Stomach smooth muscle (tissue), 2 donors: ENCODE results near the gene ADAMTS12.
A peak's percentile ranks its signal among the peaks of the same experiment; 100 is the strongest.
"Not testable (repeated sequence)": the region's sequence is repeated elsewhere in the genome, so short reads cannot be mapped to it uniquely, and the experiment has no call there.

Experiments used
- H3K27ac ChIP-seq: one replicate; pipeline ENCODE4 v1.7.0; 2013; ENCODE audit warnings: mild to moderate bottlenecking, low read length, inconsistent platforms
- H3K27me3 ChIP-seq, 2 donors: one replicate each; pipeline ENCODE4 v1.7.0; 2013; ENCODE audit warnings: low read length in 2 of 2; ENCODE audit not compliant: insufficient read depth in 2 of 2, control insufficient read depth in 1 of 2
- H3K36me3 ChIP-seq, 2 donors: one replicate each; pipeline ENCODE4 v1.7.0; 2013; ENCODE audit warnings: low read length in 2 of 2; ENCODE audit not compliant: control insufficient read depth in 2 of 2, insufficient read depth in 2 of 2
- H3K4me1 ChIP-seq: one replicate; pipeline ENCODE4 v1.7.0; 2013; ENCODE audit warnings: low read length; ENCODE audit not compliant: control insufficient read depth, insufficient read depth
- H3K4me3 ChIP-seq, 2 donors: one replicate each; pipeline ENCODE4 v1.7.0; 2013; ENCODE audit warnings: low read length in 2 of 2
- H3K9ac ChIP-seq, 2 donors: one replicate each; pipeline ENCODE4 v1.7.0; 2013; ENCODE audit warnings: low read length in 2 of 2, mild to moderate bottlenecking in 1 of 2
- H3K9me3 ChIP-seq, 2 donors: one replicate each; pipeline ENCODE4 v1.7.0; 2013; ENCODE audit warnings: low read length in 2 of 2; ENCODE audit not compliant: control insufficient read depth in 2 of 2
- donor health status: healthy.
- donor health status: Pancreatic carcinoma.

The ADAMTS12 gene

GRCh38 chr5:33536802-33537201 is 355.0 kb downstream of the ADAMTS12 start:
- Histone ChIP-seq H3K36me3 (peaks cover 5 to 6% of the 10 kb centered on the region in 2 donors), H3K4me1 (peaks cover 4% of the 10 kb centered on the region), H3K27me3 (no peaks in the 10 kb centered on the region), H3K27ac (peak overlapping the region; percentile 18), H3K9me3 (no peaks in the 10 kb centered on the region), H3K4me3 (no peak overlapping the region), H3K9ac (no peak overlapping the region)

- Histone ChIP-seq H3K4me1 (no peaks in the 10 kb centered on the region), H3K36me3 (peaks cover 7% of the 10 kb centered on the region in 2 donors), H3K27ac (no peak overlapping the region), H3K9me3 (no peaks in the 10 kb centered on the region), H3K9ac (no peak overlapping the region), H3K27me3 (no peaks in the 10 kb centered on the region), H3K4me3 (no peak overlapping the region)
Observed at GRCh38 chr5:33531824-33532223, 360.0 kb downstream of the ADAMTS12 start.

- peaks cover 7 to 10% of the 10 kb centered on the region in 2 donors for H3K36me3 ChIP-seq
- no peak overlapping the region for H3K9ac ChIP-seq
- H3K27me3 ChIP-seq, result no peaks in the 10 kb centered on the region
- H3K4me3 ChIP-seq, result no peak overlapping the region
- no peak overlapping the region for H3K27ac ChIP-seq
- no peaks in the 10 kb centered on the region for H3K9me3 ChIP-seq
- no peaks in the 10 kb centered on the region for H3K4me1 ChIP-seq
Observed at GRCh38 chr5:33531037-33531298, 360.8 kb downstream of the ADAMTS12 start.

- Histone ChIP-seq H3K27ac (no peak overlapping the region), H3K9me3 (no peaks in the 10 kb centered on the region), H3K4me1 (no peaks in the 10 kb centered on the region), H3K4me3 (no peak overlapping the region), H3K9ac (no peak overlapping the region), H3K27me3 (no peaks in the 10 kb centered on the region), H3K36me3 (peaks cover 7 to 10% of the 10 kb centered on the region in 2 donors)
Observed at GRCh38 chr5:33530183-33531036, 361.4 kb downstream of the ADAMTS12 start.

- Histone ChIP-seq H3K9me3 (no peaks in the 10 kb centered on the region), H3K27me3 (no peaks in the 10 kb centered on the region), H3K27ac (no peak overlapping the region), H3K9ac (no peak overlapping the region), H3K4me1 (no peaks in the 10 kb centered on the region), H3K36me3 (peaks cover 2 to 5% of the 10 kb centered on the region in 2 donors), H3K4me3 (no peak overlapping the region)
Observed at GRCh38 chr5:33527696-33528095, 364.1 kb downstream of the ADAMTS12 start.

GRCh38 chr5:33526755-33527154 is 365.0 kb downstream of the ADAMTS12 start:
- H3K4me3 ChIP-seq, result no peak overlapping the region
- H3K4me1 ChIP-seq, result no peaks in the 10 kb centered on the region
- H3K36me3 ChIP-seq, result peaks cover under 1 to 5% of the 10 kb centered on the region in 2 donors
- no peaks in the 10 kb centered on the region for H3K27me3 ChIP-seq
- no peak overlapping the region for H3K9ac ChIP-seq
- no peak overlapping the region for H3K27ac ChIP-seq
- H3K9me3 ChIP-seq, result no peaks in the 10 kb centered on the region

- no peaks in the 10 kb centered on the region for H3K9me3 ChIP-seq
- no peak overlapping the region for H3K4me3 ChIP-seq
- H3K27me3 ChIP-seq, result no peaks in the 10 kb centered on the region
- H3K9ac ChIP-seq, result no peak overlapping the region
- peaks cover 0 to 5% of the 10 kb centered on the region in 2 donors for H3K36me3 ChIP-seq
- H3K27ac ChIP-seq, result no peak overlapping the region
- no peaks in the 10 kb centered on the region for H3K4me1 ChIP-seq
Observed at GRCh38 chr5:33524476-33524875, 367.3 kb downstream of the ADAMTS12 start.

GRCh38 chr5:33523208-33523771 is 368.5 kb downstream of the ADAMTS12 start:
- Histone ChIP-seq H3K27me3 (no peaks in the 10 kb centered on the region), H3K9me3 (no peaks in the 10 kb centered on the region), H3K9ac (no peak overlapping the region), H3K4me1 (no peaks in the 10 kb centered on the region), H3K36me3 (peaks cover 0 to 5% of the 10 kb centered on the region in 2 donors), H3K4me3 (no peak overlapping the region), H3K27ac (no peak overlapping the region)

- Histone ChIP-seq H3K27me3 (no peaks in the 10 kb centered on the region), H3K9ac (no peak overlapping the region), H3K27ac (no peak overlapping the region), H3K4me1 (peaks cover 5% of the 10 kb centered on the region), H3K36me3 (no peaks in the 10 kb centered on the region), H3K9me3 (no peaks in the 10 kb centered on the region), H3K4me3 (no peak overlapping the region)
Observed at GRCh38 chr5:33516421-33516820, 375.4 kb downstream of the ADAMTS12 start.

- H3K27me3 ChIP-seq, H3K36me3 ChIP-seq, H3K4me1 ChIP-seq, H3K9me3 ChIP-seq, H3K27ac ChIP-seq, H3K9ac ChIP-seq, H3K4me3 ChIP-seq: not testable (repeated sequence)
Observed at GRCh38 chr5:33515366-33515765, 376.4 kb downstream of the ADAMTS12 start.

- no peaks in the 10 kb centered on the region for H3K36me3 ChIP-seq
- H3K27ac ChIP-seq, result no peak overlapping the region
- H3K9me3 ChIP-seq, result no peaks in the 10 kb centered on the region
- no peak overlapping the region for H3K4me3 ChIP-seq
- no peaks in the 10 kb centered on the region for H3K27me3 ChIP-seq
- no peak overlapping the region for H3K9ac ChIP-seq
- H3K4me1 ChIP-seq, result peaks cover 5% of the 10 kb centered on the region
Observed at GRCh38 chr5:33513462-33514185, 378.2 kb downstream of the ADAMTS12 start.
